ENCODE results near the gene SIGMAR1.

Gene SIGMAR1

DNA sequence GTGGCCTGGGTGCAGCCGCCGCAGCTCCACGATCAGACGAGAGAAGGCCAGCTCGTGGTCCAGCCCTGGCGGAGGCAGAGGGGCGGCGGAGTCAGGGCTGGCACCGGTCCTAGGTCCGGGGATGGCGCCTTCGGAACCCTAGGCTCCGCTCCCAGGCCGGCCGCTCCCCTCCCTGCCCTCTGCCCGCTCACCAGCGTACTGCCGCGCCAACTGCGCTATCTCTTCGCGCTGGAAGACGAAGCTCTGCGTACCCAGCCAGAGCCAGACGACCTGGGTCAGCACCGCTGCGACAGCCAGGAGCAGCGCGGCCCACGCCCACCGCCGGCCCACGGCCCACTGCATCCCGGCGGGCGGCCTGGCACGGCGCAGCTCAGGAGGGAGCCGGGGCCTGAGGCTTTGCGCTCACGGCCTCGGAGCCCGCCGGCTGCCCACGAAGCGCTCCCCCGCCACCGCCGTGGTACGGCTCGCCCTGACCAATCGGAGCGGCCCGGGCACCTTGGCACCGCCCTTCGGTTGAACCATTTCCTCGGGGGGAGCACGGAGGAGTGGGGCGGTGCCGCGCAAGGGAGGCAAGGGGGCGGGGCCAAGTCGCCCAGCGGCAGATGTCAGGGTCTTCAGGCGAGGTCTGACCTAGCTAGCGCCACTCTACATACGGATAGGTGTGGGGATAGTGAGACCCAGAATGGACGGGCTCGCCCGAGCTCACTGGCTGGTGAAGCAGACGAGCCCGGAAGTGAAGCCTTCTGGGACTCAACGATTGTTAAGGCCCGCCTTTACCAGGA is at the start of gene SIGMAR1:
TSS of gene SIGMAR1 (minus strand) at position 432 of the 782 bp plus-strand sequence. CDS start at position 342, 90 bp downstream.
- Histone ChIP-seq H3K4me3 (peak within 1 kb of the TSS; percentile 66), H3K27me3 (ENCODE audit: low read depth) (no peaks in the 10 kb centered on the region), H3K4me1 (peaks cover 12% of the 10 kb centered on the region), H3K36me3 (replicated peaks) (peaks cover 17% of the 10 kb centered on the region), H3K9me3 (no peaks in the 10 kb centered on the region)
- peak; percentile 87 to 97 for DNase-seq (ENCODE audit: low spot score in 2 of 2)
- in situ Hi-C loops (cut with MboI; ENCODE audit: low sequenced_read_pairs) = no loop called here

DNA sequence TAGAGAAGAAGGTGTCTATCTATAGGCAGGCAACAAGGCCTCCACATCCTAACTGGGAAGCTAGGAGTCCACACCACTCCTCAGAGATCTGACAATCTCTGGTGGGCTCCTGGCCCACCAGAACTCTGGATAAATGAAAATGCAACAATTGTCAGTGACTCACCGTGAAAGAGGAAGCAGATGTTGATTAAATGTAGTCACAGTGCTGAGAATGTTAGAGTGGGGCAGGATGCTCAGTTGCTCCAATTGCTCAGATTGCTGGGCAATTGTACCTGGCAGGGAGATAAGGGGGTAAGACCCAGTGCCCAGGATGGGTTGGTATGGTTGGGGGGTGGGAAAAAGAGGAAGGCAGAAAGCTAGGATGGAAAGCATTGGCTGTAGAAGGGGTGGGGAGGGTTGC is 49.1 kb upstream of the SIGMAR1 start:
- no peaks in the 10 kb centered on the region; the same call in 1 of the 2 replicates for H3K27me3 ChIP-seq (ENCODE audit: low read depth)
- no peak for DNase-seq (ENCODE audit: low spot score in 2 of 2)
- H3K9me3 ChIP-seq = no peaks in the 10 kb centered on the region
- no peaks in the 10 kb centered on the region for H3K36me3 ChIP-seq (replicated peaks)
- in situ Hi-C loops (cut with MboI; ENCODE audit: low sequenced_read_pairs) = no loop called here
- no peak overlapping the region for H3K4me3 ChIP-seq
- no peaks in the 10 kb centered on the region for H3K4me1 ChIP-seq

DNA sequence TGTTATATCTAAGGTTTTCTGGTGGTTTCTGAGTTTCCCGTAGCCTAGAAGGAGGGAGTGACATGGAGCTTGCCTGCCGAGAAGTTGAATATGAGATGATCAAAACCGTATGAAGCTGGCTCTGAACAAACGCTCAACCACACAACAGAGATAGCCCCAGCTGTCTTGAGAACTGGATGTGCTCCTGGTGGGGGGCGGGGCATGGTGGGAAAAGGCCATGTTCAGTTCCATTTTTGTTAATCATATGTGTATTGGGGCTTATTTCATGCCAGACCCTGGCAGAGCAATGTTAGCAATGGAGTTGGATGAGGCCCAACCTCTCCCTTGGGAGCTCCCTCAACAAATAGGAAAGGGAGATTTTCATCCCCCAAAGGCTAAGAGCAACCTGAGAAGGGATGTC is 48.6 kb upstream of the SIGMAR1 start:
- Histone ChIP-seq H3K4me3 (no peak overlapping the region), H3K27me3 (ENCODE audit: low read depth) (no peaks in the 10 kb centered on the region; the same call in 1 of the 2 replicates), H3K36me3 (replicated peaks) (no peaks in the 10 kb centered on the region), H3K9me3 (no peaks in the 10 kb centered on the region), H3K4me1 (no peaks in the 10 kb centered on the region)
- DNase-seq (ENCODE audit: low spot score in 2 of 2) = no peak
- in situ Hi-C loops (cut with MboI; ENCODE audit: low sequenced_read_pairs) = no loop called here

DNA sequence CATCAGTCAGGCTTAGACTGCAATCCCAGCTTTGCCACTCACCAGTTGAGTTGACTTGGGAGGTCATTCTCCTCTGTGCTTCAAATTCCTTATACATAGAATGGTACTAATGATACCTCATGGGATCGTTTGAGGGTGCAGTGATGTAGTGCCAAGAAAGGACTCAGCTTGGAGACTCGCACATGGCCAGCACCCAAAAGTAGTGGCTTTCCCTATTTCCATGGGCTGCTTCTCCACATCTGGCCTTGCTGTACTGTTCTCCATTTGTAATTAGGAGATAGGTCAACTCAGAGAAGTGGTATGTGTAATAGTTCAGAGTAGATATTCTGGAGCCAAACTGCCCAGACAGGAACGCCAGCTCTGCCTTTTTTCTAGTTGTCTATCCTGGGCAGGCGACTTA is 48.0 kb upstream of the SIGMAR1 start:
- H3K4me1 ChIP-seq = no peaks in the 10 kb centered on the region
- no peaks in the 10 kb centered on the region; the same call in 1 of the 2 replicates for H3K27me3 ChIP-seq (ENCODE audit: low read depth)
- no peaks in the 10 kb centered on the region for H3K9me3 ChIP-seq
- no peak for DNase-seq (ENCODE audit: low spot score in 2 of 2)
- H3K4me3 ChIP-seq = no peak overlapping the region
- in situ Hi-C loops (cut with MboI; ENCODE audit: low sequenced_read_pairs) = no loop called here
- peaks cover 4% of the 10 kb centered on the region; the same call in 1 of the 2 replicates for H3K36me3 ChIP-seq (replicated peaks)

DNA sequence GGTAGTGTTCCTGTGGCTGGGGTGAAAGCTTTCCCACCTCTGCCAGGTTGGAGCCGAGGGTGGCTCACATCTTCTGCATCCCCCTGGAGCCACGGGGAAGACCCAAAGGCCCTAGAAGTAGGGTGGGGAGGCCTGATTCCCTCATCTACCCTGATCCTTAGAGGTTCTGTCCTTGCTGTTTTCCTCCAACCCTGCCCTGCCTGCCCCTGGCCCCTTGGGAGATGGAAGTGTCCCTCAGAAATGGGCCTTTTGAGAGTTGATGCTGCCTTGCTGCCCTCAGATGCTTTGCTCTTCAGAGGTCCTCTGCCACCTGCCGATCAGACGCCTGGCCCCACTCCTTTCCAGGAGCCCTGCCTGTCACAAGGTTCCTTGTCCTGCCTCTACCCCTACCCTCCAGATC is 47.2 kb upstream of the SIGMAR1 start:
- in situ Hi-C loops (cut with MboI; ENCODE audit: low sequenced_read_pairs) = no loop called here
- DNase-seq (ENCODE audit: low spot score in 2 of 2) = no peak
- Histone ChIP-seq H3K4me3 (no peak overlapping the region), H3K27me3 (ENCODE audit: low read depth) (no peaks in the 10 kb centered on the region; the same call in 1 of the 2 replicates), H3K9me3 (no peaks in the 10 kb centered on the region), H3K36me3 (replicated peaks) (peaks cover 4% of the 10 kb centered on the region; the same call in 1 of the 2 replicates), H3K4me1 (no peaks in the 10 kb centered on the region)

DNA sequence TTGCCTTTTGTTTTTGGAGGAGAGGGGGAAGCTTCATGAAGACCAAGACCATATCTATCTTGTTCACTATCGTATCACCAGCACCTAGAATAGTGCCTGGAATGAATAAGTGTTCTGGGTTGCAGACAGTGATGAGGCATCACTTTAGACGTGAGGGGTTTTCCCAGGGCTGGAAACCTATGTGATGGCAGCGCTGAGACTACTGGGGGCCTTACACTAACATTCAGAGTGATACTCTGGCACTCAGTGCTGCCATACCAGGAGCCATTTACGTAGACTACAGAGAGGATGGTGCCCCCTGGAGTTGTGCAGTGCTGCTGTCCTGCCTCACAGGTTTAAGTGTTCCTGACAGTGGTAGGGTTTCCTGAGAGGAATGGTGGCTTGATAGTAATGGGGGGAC is 46.6 kb upstream of the SIGMAR1 start:
- H3K36me3 ChIP-seq (replicated peaks) = peaks cover 4% of the 10 kb centered on the region; the same call in 1 of the 2 replicates
- no peak for DNase-seq (ENCODE audit: low spot score in 2 of 2)
- in situ Hi-C loops (cut with MboI; ENCODE audit: low sequenced_read_pairs) = no loop called here
- H3K27me3 ChIP-seq (ENCODE audit: low read depth) = no peaks in the 10 kb centered on the region; the same call in 1 of the 2 replicates
- H3K4me3 ChIP-seq = no peak overlapping the region
- H3K4me1 ChIP-seq = no peaks in the 10 kb centered on the region
- no peaks in the 10 kb centered on the region for H3K9me3 ChIP-seq

DNA sequence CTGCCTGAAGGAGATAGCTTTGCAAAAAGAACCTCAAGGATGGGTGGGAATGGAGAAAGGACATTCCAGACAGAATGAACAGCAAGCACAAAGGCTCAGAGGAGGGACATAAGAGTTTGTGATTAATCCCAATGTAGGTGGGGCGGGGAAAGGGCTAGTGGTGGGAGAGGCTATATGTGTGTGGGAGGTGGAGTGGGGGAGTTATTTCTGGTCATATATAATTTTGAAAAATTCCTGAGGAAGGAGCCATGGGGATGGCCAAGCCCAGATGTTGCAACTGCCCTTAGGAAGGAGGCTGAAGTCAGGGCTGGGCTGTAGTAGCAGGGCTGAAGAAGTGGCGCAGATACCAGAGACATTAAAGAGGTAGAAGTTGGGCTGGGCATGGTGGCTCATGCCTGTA is 38.3 kb upstream of the SIGMAR1 start:
- H3K4me3 ChIP-seq = no peak overlapping the region
- no peaks in the 10 kb centered on the region for H3K27me3 ChIP-seq (ENCODE audit: low read depth)
- no peaks in the 10 kb centered on the region for H3K9me3 ChIP-seq
- peaks cover under 1% of the 10 kb centered on the region; the same call in 1 of the 2 replicates for H3K36me3 ChIP-seq (replicated peaks)
- H3K4me1 ChIP-seq = no peaks in the 10 kb centered on the region
- in situ Hi-C loops (cut with MboI; ENCODE audit: low sequenced_read_pairs) = no loop called here
- no peak for DNase-seq (ENCODE audit: low spot score in 2 of 2)

DNA sequence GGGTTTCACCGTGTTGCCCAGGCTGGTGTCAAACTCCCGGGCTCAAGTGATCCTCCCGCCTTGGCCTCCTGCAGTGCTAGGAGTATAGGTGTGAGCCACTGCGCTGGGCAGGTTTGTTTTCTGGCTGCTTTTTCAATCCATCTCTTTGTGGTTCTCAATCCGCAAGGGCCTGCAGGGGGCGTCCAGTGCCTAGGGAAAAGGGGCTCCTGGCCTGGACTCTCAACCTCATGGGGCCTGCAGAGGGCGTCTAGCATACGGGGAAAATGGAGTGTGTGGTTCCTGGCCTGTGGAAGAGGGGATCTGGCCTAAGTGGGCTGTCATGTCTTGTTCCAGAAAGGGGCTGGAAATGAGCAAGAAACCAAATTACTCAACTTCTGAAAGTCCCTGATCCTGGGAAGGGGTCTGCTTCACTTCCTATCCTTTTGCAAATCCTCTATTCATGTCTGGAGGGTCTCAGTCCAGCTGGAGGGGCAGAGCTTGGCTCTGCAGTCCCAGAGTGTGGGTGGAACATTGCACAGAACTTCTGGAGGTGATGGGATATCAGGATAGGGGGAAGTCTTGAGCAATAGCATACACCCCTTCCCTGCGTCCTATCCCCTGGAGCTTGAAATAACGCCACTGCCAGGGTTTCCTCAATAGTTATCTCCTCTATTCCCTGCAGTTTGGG is 37.6 kb upstream of the SIGMAR1 start:
- in situ Hi-C loops (cut with MboI; ENCODE audit: low sequenced_read_pairs) = no loop called here
- no peaks in the 10 kb centered on the region for H3K4me1 ChIP-seq
- H3K27me3 ChIP-seq (ENCODE audit: low read depth) = no peaks in the 10 kb centered on the region
- DNase-seq (ENCODE audit: low spot score in 2 of 2) = peak; percentile 78 to 90
- no peaks in the 10 kb centered on the region; the same call in 1 of the 2 replicates for H3K36me3 ChIP-seq (replicated peaks)
- H3K4me3 ChIP-seq = no peak overlapping the region
- H3K9me3 ChIP-seq = no peaks in the 10 kb centered on the region

DNA sequence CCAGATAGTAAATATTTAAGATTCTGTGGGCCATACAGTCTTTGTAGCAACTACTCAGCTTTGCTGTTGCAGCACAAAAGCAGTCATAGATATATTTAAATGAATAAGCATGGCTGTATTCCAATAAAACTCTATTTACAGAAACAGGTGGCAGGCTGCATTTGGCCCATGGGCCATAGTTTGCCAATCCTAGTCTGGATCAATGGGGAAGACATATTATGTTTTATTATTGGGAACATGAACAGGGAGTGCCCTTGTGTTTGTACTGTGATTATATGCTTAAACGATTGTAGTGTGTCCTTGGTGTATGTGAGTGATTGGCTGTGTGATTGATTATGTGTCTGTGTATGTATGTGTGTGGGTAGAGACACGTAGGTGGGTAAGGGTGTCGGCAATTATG is 36.9 kb upstream of the SIGMAR1 start:
- in situ Hi-C loops (cut with MboI; ENCODE audit: low sequenced_read_pairs) = no loop called here
- H3K4me1 ChIP-seq = no peaks in the 10 kb centered on the region

DNA sequence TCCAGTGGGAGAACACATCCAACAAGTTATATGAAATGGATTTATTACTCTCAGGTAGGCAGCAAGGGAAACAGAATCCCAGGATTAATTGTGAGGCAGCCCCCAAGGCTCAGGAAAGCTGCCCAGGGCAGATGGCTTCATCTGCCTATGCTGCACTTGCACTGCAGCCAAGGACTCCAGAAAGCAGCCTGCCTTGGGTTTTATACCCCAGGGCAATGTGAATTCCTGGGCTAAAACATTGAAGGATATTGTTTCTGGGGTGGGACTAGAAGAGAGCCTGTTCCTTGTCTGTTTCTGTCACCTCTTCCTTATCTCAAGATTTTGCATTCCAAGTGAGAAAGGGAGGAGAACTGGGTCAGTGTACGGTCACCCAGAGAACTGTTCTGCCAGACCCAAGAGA is 33.7 kb upstream of the SIGMAR1 start:
- no peaks in the 10 kb centered on the region; the same call in 1 of the 2 replicates for H3K36me3 ChIP-seq (replicated peaks)
- H3K4me1 ChIP-seq = no peaks in the 10 kb centered on the region
- H3K4me3 ChIP-seq = no peak overlapping the region
- in situ Hi-C loops (cut with MboI; ENCODE audit: low sequenced_read_pairs) = no loop called here
- H3K27me3 ChIP-seq (ENCODE audit: low read depth) = no peaks in the 10 kb centered on the region
- H3K9me3 ChIP-seq = no peaks in the 10 kb centered on the region
- no peak for DNase-seq (ENCODE audit: low spot score in 2 of 2)

More for the DNA sequence above, 36.9 kb upstream of the SIGMAR1 start:
- DNase-seq (ENCODE audit: low spot score in 2 of 2) = no peak
- H3K27me3 ChIP-seq (ENCODE audit: low read depth) = no peaks in the 10 kb centered on the region
- H3K36me3 ChIP-seq (replicated peaks) = no peaks in the 10 kb centered on the region; the same call in 1 of the 2 replicates
- H3K9me3 ChIP-seq = no peaks in the 10 kb centered on the region
- H3K4me3 ChIP-seq = no peak overlapping the region

DNA sequence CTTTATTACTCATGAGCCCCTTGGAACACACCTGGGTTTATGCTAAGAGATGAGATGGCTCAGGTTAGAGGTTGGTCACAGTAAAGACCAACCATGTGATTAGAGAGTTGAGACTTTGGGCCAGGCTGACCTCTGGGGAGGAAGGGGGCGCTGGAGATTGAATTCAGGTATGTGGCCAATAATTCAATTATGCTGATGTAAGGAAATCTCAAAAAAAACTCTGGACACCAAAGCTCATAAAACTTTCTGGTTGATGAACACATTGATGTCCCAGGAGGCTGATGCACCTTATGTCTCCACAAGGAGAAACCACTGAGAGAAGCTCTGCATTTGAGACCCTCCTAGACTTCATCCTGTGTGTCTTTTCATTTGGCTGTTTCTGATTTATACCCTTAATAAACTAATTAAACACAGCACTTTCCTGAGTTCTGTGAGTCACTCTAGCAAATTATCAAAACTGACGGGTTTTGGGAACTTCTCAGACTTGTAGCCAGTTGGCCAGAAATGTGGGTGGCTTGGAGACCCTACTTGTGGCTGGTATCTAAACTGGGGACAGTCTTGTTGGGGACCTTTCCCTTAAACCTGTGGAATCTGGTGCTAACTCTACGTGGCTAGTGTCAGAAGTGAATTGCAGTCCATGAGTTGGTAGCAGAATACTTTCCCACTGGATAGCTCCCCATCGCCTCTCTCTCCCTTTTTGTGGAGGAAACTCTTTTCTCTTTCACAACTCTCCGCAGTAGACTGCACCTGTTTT is 32.4 kb upstream of the SIGMAR1 start:
- H3K27me3 ChIP-seq (ENCODE audit: low read depth) = no peaks in the 10 kb centered on the region
- no peak overlapping the region for H3K4me3 ChIP-seq
- H3K9me3 ChIP-seq = no peaks in the 10 kb centered on the region
- DNase-seq (ENCODE audit: low spot score in 2 of 2) = no peak
- H3K4me1 ChIP-seq = peaks cover under 1% of the 10 kb centered on the region
- in situ Hi-C loops (cut with MboI; ENCODE audit: low sequenced_read_pairs) = no loop called here
- no peaks in the 10 kb centered on the region; the same call in 1 of the 2 replicates for H3K36me3 ChIP-seq (replicated peaks)

DNA sequence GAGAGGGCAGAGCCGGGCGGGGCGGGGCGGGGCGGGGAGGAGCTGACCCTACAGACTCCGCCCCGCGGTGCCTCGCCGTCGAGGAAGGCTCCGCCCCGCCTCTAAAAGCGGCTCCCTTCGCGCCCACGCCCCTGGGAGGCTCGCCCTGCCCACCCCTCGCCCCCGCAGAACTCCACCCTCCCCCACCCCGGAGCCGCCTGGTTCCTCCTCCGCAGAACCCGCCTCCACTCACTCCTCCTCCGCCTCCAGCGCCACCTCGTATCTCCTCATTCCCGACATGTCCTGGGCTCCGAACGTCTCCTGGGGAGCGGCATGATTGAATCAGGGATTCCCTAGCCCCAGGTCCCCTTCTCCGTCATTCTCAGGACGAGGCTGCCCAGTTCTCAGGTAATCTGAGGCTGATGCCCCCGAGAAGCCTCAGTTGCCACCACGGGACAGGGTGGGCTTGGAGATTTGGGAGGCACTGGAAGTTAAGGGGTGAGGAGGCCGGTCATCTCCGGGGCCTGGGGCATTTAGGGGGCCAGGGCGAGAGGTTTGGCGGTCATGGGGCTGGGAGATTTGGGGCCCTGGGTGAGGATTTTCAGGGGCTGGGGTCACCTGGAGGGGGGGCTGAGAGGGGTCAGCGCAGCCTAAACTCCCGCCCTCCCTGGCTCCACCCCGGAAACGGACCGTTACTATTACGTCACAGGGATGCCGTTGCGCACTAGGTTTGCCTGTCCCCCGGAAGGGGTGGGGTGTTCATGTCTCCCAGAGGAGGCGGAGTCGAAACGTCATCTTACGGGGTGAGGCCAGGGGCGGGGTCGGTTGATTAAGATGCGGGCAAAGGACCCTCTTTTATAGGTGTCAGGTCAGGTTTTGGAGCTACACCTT is 28.0 kb upstream of the SIGMAR1 start:
- DNase-seq (ENCODE audit: low spot score in 2 of 2) = peak; percentile 92 to 97
- Histone ChIP-seq H3K27me3 (ENCODE audit: low read depth) (no peaks in the 10 kb centered on the region), H3K36me3 (replicated peaks) (no peaks in the 10 kb centered on the region), H3K9me3 (no peaks in the 10 kb centered on the region), H3K4me3 (peak overlapping the region; percentile 81), H3K4me1 (peaks cover 7% of the 10 kb centered on the region)
- in situ Hi-C loops (cut with MboI; ENCODE audit: low sequenced_read_pairs) = no loop called here

DNA sequence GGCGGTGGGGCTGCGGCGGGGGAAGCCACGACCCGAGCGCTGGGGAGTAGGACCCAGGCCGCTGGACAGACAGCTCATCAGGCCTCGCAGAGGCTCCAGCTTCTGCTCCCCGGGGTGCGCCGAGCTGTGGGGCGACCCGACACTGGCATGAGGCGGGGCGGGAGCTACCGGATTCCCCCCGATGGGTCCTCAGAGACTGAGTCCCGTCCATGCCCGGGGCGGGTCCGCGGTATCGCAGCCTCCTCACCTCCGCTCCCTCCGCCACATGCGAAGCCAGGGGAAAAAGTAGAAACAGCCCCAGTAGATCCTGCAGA is 27.4 kb upstream of the SIGMAR1 start:
- DNase-seq (ENCODE audit: low spot score in 2 of 2) = no peak
- Histone ChIP-seq H3K4me1 (peaks cover 7% of the 10 kb centered on the region), H3K4me3 (peak overlapping the region; percentile 31), H3K36me3 (replicated peaks) (no peaks in the 10 kb centered on the region), H3K9me3 (no peaks in the 10 kb centered on the region), H3K27me3 (ENCODE audit: low read depth) (no peaks in the 10 kb centered on the region)
- in situ Hi-C loops (cut with MboI; ENCODE audit: low sequenced_read_pairs) = no loop called here

Measured in HAP-1 (cell line).